GM19468 (cell line): ENCODE data around the gene SWSAP1.
"Not testable (repeated sequence)": the region's sequence is repeated elsewhere in the genome, so short reads cannot be mapped to it uniquely, and the experiment has no call there.

Experiments used
- ATAC-seq: cut with Tn5 transposase; IDR thresholded peaks from one replicate; pipeline ENCODE4 v1.9.1; 2021; ENCODE audit warnings: mild to moderate bottlenecking, moderate library complexity, moderate number of reproducible peaks; ENCODE audit not compliant: unreplicated experiment; ENCODE audit errors: extremely low read depth

Gene SWSAP1

DNA sequence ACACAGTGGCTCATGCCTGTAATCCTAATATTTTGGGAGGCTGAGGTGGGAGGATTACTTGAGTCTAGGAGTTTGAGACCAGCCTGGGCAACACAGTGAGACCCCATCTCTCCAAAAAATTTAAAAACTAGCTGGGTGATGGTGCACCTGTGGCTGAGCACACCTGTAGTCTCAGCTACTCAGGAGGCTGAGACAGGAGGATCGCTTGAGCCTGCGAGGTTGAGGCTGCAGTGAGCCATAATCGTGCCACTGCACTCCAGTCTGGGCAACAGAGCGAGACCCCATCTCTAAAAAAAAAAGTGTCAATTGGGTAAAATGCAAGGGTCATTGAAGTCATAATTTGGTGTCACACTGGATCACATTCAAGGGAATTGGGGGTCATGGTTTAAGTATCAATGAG lies 20.4 kb upstream of the SWSAP1 start:
- ATAC-seq, result not testable (repeated sequence)

DNA sequence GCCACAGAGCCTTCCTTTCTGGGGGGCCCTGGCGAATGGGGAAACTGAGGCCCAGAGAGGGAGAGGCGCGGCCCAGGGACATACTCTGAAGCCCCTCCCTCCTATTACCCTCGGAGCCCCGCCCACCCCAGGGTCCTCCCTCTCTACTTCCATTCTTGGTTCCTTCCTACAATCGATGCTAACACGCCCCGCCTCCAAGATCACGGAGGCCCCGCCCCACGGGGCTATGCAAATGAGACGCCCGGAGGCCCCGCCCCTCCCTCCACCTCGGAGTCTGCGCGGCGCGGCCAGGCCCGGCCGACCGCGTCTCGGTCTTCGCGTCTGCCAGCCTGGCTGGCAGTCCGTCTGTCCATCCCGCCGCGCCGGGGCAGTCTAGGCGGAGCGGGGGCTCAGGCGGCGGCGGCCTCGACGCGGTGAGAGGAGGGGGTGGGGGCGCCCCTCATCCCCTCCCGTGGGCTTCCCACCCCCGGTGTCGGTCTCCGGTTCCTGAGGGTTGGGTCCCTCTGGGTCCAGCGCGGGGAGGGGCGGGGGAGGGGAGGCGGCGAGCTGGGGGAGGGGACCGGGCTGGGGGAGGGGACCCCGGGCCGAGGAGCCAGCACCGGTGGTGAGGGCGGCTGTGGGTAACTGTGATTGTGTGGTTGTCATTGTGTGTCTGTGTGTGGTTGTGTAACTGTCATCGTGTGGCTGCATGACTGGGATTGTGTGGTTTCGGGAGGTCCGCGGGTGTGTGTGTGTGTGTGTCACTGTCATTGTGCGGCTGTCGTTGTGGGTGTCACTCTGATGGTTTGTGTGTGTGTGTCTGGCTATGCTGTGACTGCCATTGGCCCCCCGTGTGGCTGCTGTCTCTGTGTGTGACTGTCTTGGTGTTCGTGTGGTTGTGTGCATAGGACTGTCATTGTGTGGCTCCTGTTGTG lies 19.0 kb upstream of the SWSAP1 start, which contains the start of gene PLPPR2:
Gene PLPPR2, plus strand, starts transcription at position 273 of the 914 bp plus-strand sequence. CDS start 2,242 bp downstream, outside the sequence.
- ATAC-seq, result no peak

DNA sequence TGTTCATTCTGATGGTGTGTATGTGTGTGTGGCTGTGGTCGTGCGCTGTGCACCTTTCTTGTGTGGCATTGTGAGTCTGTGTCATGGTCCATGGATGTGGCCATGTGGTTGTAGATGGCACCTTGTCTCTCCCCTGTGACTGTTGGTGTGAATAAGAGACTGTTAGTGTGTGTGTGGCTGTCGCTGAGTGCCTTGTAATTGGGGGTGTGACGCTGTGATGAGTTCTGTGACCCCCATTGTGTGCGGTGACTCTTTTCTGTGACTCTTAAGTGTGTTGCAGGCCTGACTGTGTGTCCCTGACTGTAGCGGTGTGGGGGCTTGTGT lies 18.4 kb upstream of the SWSAP1 start:
- no peak for ATAC-seq

DNA sequence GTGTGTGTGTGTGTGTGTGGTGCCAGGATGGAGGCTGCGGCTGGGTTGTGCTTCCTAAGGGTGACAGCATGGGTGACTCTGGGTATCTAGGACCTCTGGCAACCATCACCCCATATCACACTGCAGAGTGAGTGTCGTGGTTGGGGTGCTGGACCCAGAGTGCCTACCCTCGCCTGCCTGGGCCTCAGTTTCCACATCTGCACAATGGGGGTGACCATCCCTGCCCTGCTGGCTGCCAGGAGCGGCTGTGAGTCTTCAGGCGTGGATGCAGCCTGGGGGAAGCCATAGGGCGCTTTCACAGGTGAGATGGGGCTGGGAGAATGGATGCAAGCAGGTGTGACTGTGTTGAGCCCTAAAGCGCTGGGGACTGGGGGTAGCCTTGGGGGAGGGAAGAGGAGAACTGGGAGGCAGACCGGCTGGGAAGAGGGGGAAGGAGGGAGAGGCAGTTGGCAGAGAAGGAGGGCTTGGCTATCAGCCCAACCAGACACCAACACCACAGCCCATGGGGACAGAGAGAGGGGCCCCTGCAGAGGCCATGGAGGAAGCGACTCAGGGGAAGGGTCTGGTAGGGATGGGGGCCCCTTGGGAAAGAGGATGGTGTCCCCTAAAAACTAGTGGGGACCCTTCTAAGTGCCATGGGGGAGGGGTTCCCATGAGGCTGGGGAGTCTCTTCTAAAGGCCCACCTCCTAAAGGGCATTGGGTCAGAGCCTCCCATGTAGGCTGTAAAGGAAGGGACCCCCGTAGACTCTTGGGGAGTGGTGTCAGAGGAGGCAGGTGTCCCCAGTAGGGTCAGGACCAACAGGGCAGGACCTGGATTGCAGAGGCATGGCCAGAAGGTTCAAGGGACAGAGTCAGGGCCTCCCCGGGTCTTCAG lies 17.6 kb upstream of the SWSAP1 start:
- no peak for ATAC-seq

DNA sequence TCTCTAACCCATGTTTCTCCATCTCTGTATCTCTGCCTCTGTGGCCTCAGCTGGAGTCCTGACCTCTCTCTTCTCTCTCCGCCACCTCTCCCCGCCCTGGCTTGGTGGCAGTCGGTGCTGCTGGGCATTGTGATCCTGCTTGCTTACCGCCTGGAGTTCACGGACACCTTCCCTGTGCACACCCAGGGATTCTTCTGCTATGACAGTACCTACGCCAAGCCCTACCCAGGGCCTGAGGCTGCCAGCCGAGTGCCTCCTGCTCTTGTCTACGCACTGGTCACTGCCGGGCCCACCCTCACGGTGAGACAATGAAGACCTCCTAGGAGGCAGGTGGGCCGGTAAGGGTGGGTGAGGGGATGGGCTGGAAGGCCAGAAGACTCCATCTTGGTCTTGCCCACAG lies 15.0 kb upstream of the SWSAP1 start:
- ATAC-seq, result no peak

DNA sequence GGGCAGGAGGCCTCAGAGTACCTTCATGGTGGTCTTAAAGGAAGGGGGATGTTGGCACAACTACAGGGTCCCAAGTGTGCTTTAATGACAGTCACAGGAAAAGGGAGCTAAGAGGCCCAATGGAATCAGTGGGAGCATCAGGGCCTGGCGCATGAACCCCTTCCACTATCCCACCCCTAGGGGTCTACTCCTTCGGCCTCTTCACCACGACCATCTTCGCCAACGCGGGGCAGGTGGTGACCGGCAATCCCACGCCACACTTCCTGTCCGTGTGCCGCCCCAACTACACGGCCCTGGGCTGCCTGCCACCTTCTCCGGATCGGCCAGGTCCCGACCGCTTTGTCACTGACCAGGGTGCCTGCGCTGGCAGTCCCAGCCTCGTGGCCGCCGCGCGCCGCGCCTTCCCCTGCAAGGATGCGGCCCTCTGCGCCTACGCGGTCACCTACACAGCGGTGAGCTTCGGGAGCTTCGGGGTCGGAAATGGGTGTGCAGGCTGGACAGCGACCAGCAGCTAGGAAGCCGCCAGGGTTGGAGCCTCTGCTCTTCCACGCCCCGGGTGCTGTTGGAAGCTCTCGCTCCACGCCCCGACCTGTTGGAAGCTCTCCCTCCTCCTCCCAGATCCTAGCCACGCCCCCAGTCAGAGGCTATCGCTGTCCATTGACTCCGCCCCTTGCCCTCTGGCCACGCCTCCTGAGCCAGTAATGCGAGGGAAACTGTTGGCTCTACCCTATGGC lies 13.3 kb upstream of the SWSAP1 start:
- no peak for ATAC-seq

DNA sequence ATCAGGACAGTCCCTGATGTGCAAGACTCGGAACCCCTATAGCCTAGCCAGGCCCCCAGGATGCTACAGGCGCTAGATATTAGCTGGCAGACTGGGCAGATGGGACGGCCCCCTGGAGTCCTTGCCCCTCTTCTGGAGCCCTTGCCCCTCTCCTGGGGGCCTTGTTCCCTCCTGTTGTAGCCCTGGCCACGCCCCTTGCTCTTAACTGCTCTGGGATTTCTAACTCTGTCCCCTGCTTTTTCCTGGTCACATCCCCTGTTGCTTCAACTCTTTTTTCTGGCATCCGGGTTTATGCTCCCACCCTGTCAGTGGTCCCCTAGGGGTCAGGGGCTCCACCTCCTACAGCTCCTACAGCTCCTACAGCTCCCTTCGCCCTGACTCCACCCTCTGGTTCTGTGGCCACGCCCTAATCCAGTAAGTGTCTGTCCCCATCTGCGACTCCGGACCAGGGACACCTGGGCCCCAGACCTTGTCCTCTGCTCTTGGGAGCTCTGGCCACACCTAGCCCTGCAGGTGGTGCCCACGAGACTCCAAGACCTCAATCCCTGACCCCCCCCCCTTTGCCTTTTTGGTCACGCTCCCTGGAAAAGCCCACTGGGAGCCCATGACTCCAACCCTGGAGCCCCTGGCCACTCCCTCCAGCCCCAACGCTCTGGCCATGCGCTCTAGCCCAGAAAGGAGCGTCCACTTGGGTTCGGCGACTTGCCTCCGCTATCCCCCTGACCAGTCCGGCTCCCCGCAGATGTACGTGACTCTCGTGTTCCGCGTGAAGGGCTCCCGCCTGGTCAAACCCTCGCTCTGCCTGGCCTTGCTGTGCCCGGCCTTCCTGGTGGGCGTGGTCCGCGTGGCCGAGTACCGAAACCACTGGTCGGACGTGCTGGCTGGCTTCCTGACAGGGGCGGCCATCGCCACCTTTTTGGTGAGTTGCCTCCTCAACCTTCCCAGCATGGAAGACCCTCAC lies 12.4 kb upstream of the SWSAP1 start:
- no peak for ATAC-seq

DNA sequence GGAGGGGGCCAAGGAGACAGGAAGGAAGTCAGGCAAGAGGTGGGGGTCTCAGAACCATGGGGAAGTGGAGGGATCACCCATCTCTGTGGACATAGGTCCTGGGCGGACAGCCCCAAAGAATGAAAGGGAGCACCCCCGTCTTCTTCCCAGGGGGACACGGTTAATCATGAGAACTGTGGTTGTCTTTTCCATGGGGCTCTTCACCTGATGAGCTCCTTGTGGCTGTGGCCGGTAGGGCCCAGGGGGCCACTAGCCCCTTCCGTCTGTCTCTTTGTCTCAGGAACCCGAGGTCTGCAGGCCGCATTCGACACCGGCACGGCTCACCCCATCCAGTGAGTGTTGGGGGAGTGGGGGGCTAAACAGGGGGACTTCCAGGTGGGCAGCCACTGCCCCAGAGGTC lies 10.6 kb upstream of the SWSAP1 start:
- no peak for ATAC-seq

DNA sequence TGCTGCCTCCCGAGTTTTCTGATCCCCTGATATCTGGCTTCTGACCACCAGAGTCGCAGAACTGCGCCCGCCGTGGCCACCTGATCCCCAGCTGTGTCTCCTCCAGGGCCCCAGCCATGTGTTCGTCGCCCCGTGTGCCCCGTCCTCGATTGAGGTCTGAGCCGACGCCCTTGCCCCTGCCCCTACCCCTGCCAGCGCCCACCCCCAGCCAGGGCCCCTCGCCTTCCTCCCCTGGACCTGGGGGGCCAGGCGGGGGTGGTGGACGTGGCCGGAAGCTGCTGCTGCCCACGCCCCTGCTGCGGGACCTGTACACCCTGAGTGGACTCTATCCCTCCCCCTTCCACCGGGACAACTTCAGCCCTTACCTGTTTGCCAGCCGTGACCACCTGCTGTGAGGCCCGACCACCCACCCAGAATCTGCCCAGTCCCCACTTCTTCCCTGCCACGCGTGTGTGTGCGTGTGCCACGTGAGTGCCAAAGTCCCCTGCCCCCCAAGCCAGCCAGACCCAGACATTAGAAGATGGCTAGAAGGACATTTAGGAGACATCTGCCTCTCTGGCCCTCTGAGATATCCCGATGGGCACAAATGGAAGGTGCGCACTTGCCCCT lies 10.1 kb upstream of the SWSAP1 start:
- ATAC-seq, result no peak

DNA sequence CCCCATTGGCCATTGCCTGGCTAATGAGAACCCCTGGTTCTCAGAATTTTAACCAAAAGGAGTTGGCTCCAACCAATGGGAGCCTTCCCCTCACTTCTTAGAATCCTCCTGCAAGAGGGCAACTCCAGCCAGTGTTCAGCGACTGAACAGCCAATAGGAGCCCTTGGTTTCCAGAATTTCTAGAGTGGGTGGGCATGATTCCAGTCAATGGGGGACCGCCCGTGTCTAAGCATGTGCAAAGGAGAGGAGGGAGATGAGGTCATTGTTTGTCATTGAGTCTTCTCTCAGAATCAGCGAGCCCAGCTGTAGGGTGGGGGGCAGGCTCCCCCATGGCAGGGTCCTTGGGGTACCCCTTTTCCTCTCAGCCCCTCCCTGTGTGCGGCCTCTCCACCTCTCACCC lies 9.5 kb upstream of the SWSAP1 start:
- no peak for ATAC-seq

DNA sequence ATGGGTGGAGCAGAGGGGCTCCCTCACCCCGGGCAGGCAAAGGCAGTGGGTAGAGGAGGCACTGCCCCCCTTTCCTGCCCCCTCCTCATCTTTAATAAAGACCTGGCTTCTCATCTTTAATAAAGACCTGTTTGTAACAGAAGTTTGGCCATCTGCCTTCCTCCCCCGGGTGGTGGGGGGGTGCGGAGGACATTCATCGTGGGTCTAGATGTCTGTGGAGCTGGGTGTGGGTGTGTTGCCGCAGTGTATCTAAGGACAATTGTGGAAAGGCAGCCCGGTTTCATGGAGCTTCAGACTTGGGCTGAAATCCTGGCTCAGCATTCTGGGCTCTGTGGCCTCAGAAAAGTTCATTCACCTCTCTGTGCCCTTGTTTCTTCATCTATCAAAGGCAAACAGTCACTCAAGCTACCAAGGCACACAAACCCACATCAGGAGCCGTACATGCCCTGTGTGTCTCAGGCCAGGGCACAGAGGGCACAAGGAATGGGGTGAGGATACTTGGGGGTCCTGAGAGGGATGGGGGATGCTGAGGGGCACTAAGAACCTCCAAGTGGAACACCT lies 8.8 kb upstream of the SWSAP1 start:
- ATAC-seq, result no peak

DNA sequence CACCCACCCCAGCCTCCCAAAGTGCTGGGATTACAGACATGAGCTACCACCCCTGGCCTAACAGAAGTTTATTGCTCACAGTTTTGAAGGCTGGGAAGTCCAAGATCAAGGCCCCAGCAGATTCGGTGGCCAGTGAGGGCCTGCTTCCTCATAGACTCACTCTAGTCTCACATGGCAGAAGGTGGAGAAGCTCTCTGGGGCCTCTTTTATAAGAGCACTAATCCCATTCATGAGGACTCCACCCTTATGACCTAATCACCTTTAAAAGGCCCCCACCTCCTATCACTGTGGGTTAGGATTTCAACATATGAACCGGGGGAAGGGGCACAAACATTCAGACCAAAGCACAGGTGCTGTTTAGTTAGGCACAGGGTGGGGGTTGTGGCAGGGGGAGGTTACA lies 6.9 kb upstream of the SWSAP1 start:
- ATAC-seq, result no peak

DNA sequence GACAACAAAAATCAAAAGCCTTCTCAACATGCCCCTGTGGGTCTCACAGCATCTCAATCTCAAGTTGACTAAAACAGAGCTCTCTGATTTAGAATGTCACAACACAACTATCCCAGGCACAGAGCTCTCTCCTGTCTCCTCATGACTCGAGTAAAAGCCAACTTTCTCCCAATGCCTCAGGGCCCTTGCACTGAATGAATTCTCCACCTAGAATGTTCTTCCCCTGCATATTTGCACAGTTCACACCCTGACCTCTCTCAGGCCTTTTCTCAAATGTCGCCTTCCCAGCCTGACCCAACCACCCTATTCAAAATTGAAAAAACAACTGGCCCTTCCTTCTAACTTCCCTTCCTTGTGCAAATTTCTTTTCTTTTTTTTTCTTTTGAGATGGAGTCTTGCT lies 3.7 kb upstream of the SWSAP1 start:
- no peak for ATAC-seq

DNA sequence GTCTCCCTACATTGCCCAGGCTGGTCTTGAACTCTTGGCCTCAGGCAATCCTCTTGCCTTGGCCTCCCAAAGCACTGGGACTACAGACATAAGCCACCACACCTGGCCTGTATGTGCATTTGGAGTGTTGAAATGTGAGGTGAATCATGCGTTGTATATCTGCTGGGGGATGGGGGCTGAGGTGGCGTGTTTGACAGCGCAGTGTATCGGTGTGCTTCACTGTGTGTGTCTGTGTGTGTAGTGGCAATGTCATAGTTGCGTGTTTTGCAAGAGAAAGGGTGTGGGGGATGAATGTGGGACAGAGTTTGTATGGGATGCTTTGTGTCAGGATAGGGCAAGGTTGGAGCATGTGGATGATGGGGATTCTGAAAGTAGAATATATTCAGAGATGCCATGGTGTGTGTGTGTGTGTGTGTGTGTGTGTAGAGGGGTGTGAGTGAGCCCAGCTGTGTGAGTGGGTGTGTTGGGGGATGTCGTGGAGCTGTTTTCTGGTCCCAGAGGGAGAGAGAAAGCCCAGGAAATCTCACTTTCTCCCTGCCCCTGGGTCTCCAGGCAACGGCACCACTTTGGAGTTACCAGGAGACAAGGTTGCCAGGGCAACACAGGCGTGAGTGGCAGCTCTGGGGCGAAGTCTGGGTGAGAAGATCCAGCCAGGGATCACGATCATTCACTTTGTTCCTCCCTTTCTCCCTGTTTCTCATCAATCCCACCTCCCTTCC lies 1.1 kb upstream of the SWSAP1 start:
- ATAC-seq, result no peak

DNA sequence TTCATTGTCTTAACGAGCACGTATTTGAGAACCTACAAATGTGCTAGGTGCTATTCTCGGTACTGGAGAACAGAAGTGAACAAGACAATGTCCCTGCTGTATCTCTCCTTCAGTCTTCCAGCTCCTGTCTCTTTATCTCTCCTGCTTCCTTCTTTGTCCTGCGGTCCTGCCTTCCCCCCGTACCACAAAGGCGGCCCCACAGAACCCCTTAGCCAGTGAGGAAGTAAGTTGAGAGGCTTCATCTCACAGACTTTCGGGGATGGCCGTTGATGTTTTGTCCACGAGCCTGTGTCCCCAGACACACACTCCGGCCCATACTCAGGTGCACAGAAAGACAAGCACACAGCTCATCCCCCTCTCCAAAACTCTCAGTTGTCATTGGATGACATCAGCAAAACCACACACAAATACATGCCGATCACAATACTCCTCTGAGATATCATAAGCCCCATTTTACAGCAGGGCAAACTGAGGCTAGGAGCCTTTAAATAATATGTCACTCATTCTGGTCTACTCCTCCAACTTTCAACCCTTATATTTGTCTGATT lies 507 bp upstream of the SWSAP1 start:
- ATAC-seq, result no peak

DNA sequence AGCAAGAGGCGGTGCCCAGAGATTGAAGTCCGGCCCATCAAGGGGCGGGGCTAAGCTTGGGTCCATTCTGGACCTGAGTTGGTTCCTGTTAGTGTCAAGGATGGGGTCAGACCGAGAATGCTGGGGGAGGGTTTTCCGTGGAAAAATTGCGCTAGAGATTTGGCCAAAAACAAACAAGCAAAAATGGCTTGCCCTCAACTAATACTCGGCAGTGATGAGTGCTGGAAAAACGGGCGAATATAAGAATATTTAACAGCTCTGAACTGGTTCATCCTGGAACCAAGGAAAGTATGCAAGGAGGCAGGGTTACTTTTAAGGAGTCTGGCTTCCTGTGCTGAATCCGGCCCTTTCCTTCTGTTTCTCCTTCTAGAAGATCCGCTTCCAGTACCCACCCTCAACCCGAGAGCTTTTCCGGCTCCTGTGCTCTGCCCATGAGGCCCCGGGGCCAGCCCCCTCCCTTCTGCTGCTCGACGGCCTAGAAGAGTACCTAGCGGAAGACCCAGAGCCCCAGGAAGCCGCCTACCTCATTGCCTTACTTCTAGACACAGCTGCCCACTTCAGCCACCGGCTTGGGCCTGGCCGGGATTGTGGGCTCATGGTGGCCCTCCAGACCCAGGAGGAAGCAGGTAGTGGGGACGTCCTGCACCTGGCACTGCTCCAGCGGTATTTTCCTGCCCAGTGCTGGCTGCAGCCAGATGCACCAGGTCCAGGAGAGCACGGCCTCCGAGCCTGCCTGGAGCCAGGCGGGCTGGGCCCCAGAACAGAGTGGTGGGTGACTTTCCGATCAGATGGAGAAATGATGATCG lies 880 bp downstream of the SWSAP1 start:
- ATAC-seq, result no peak

DNA sequence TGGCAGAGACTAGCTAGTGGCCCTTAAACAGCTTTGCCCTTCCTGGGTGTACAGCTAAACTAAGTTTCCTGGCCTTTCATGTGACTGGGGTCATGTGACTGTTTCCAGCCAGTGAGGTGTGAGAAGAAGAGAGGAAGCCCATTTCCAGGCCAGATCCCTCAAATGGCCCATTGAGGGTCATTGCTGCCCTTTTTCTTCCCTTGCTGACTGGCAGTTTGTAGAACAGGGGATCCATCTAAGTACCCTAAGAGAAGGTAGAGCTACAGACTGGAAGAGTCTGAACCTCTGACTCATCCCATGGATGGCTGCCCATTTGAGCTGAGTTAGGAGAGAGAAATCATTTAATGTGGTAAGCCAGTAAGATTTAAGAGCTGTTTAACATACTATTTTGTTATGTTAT lies 2.8 kb downstream of the SWSAP1 start:
- ATAC-seq, result no peak
